Measurements from ENCODE around the gene COL25A1.
"Not testable (repeated sequence)": the region's sequence is repeated elsewhere in the genome, so short reads cannot be mapped to it uniquely, and the experiment has no call there.

Gene COL25A1

GRCh38 chr4:109149836-109150235, 152.6 kb downstream of the COL25A1 start:
- H3K4me3 ChIP-seq (ENCODE audit: low read depth in 1 of 5, low read length in 5 of 5): no peak overlapping the region
- no peak overlapping the region for H3K27ac ChIP-seq (ENCODE audit: low read depth, low read length)
- no peaks in the 10 kb centered on the region for H3K27me3 ChIP-seq (ENCODE audit: control insufficient read depth in 5 of 5, insufficient read depth in 4 of 5, low read length in 5 of 5)
- no peaks in the 10 kb centered on the region for H3K4me1 ChIP-seq (ENCODE audit: control insufficient read depth in 5 of 5, insufficient read depth in 5 of 5, low read length in 5 of 5)
- H3K9me3 ChIP-seq (ENCODE audit: control insufficient read depth in 5 of 5, low read length in 5 of 5): no peaks in the 10 kb centered on the region
- no peaks in the 10 kb centered on the region for H3K36me3 ChIP-seq (ENCODE audit: control insufficient read depth in 5 of 5, insufficient read depth in 5 of 5, low read length in 5 of 5)
- no peak overlapping the region for H3K9ac ChIP-seq (ENCODE audit: low read length in 5 of 5)

- no peaks in the 10 kb centered on the region for H3K4me1 ChIP-seq (ENCODE audit: control insufficient read depth in 5 of 5, insufficient read depth in 5 of 5, low read length in 5 of 5)
- no peak overlapping the region for H3K27ac ChIP-seq (ENCODE audit: low read depth, low read length)
- H3K9ac ChIP-seq (ENCODE audit: low read length in 5 of 5): no peak overlapping the region
- no peaks in the 10 kb centered on the region for H3K9me3 ChIP-seq (ENCODE audit: control insufficient read depth in 5 of 5, low read length in 5 of 5)
- H3K27me3 ChIP-seq (ENCODE audit: control insufficient read depth in 5 of 5, insufficient read depth in 4 of 5, low read length in 5 of 5): no peaks in the 10 kb centered on the region
- no peak overlapping the region for H3K4me3 ChIP-seq (ENCODE audit: low read depth in 1 of 5, low read length in 5 of 5)
- H3K36me3 ChIP-seq (ENCODE audit: control insufficient read depth in 5 of 5, insufficient read depth in 5 of 5, low read length in 5 of 5): no peaks in the 10 kb centered on the region
These were observed 153.8 kb downstream of the COL25A1 start for GRCh38 chr4:109148577-109149075.

GRCh38 chr4:109147135-109147534, 155.3 kb downstream of the COL25A1 start:
- no peaks in the 10 kb centered on the region for H3K9me3 ChIP-seq (ENCODE audit: control insufficient read depth in 5 of 5, low read length in 5 of 5)
- H3K9ac ChIP-seq (ENCODE audit: low read length in 5 of 5): no peak overlapping the region
- H3K4me3 ChIP-seq (ENCODE audit: low read depth in 1 of 5, low read length in 5 of 5): no peak overlapping the region
- no peaks in the 10 kb centered on the region for H3K4me1 ChIP-seq (ENCODE audit: control insufficient read depth in 5 of 5, insufficient read depth in 5 of 5, low read length in 5 of 5)
- no peak overlapping the region for H3K27ac ChIP-seq (ENCODE audit: low read depth, low read length)
- H3K27me3 ChIP-seq (ENCODE audit: control insufficient read depth in 5 of 5, insufficient read depth in 4 of 5, low read length in 5 of 5): no peaks in the 10 kb centered on the region
- H3K36me3 ChIP-seq (ENCODE audit: control insufficient read depth in 5 of 5, insufficient read depth in 5 of 5, low read length in 5 of 5): no peaks in the 10 kb centered on the region

GRCh38 chr4:109146499-109146898, 156.0 kb downstream of the COL25A1 start:
- Histone ChIP-seq H3K9ac (ENCODE audit: low read length in 5 of 5) (no peak overlapping the region), H3K36me3 (ENCODE audit: control insufficient read depth in 5 of 5, insufficient read depth in 5 of 5, low read length in 5 of 5) (no peaks in the 10 kb centered on the region), H3K4me3 (ENCODE audit: low read depth in 1 of 5, low read length in 5 of 5) (no peak overlapping the region), H3K27me3 (ENCODE audit: control insufficient read depth in 5 of 5, insufficient read depth in 4 of 5, low read length in 5 of 5) (no peaks in the 10 kb centered on the region), H3K4me1 (ENCODE audit: control insufficient read depth in 5 of 5, insufficient read depth in 5 of 5, low read length in 5 of 5) (no peaks in the 10 kb centered on the region), H3K9me3 (ENCODE audit: control insufficient read depth in 5 of 5, low read length in 5 of 5) (no peaks in the 10 kb centered on the region), H3K27ac (ENCODE audit: low read depth, low read length) (no peak overlapping the region)

- H3K4me3 ChIP-seq (ENCODE audit: low read depth in 1 of 5, low read length in 5 of 5); H3K9me3 ChIP-seq (ENCODE audit: control insufficient read depth in 5 of 5, low read length in 5 of 5); H3K27ac ChIP-seq (ENCODE audit: low read depth, low read length); H3K9ac ChIP-seq (ENCODE audit: low read length in 5 of 5); H3K36me3 ChIP-seq (ENCODE audit: control insufficient read depth in 5 of 5, insufficient read depth in 5 of 5, low read length in 5 of 5); H3K4me1 ChIP-seq (ENCODE audit: control insufficient read depth in 5 of 5, insufficient read depth in 5 of 5, low read length in 5 of 5); H3K27me3 ChIP-seq (ENCODE audit: control insufficient read depth in 5 of 5, insufficient read depth in 4 of 5, low read length in 5 of 5): not testable (repeated sequence)
These were observed 164.3 kb downstream of the COL25A1 start for GRCh38 chr4:109138125-109138524.

- Histone ChIP-seq H3K9me3 (ENCODE audit: control insufficient read depth in 5 of 5, low read length in 5 of 5) (no peaks in the 10 kb centered on the region), H3K27me3 (ENCODE audit: control insufficient read depth in 5 of 5, insufficient read depth in 4 of 5, low read length in 5 of 5) (no peaks in the 10 kb centered on the region), H3K4me1 (ENCODE audit: control insufficient read depth in 5 of 5, insufficient read depth in 5 of 5, low read length in 5 of 5) (no peaks in the 10 kb centered on the region), H3K27ac (ENCODE audit: low read depth, low read length) (no peak overlapping the region), H3K9ac (ENCODE audit: low read length in 5 of 5) (no peak overlapping the region), H3K4me3 (ENCODE audit: low read depth in 1 of 5, low read length in 5 of 5) (no peak overlapping the region), H3K36me3 (ENCODE audit: control insufficient read depth in 5 of 5, insufficient read depth in 5 of 5, low read length in 5 of 5) (no peaks in the 10 kb centered on the region)
These were observed 167.5 kb downstream of the COL25A1 start for GRCh38 chr4:109134921-109135320.

GRCh38 chr4:109134268-109134667, 168.2 kb downstream of the COL25A1 start:
- H3K36me3 ChIP-seq (ENCODE audit: control insufficient read depth in 5 of 5, insufficient read depth in 5 of 5, low read length in 5 of 5): no peaks in the 10 kb centered on the region
- H3K9ac ChIP-seq (ENCODE audit: low read length in 5 of 5): no peak overlapping the region
- no peaks in the 10 kb centered on the region for H3K9me3 ChIP-seq (ENCODE audit: control insufficient read depth in 5 of 5, low read length in 5 of 5)
- H3K4me1 ChIP-seq (ENCODE audit: control insufficient read depth in 5 of 5, insufficient read depth in 5 of 5, low read length in 5 of 5): no peaks in the 10 kb centered on the region
- H3K4me3 ChIP-seq (ENCODE audit: low read depth in 1 of 5, low read length in 5 of 5): no peak overlapping the region
- H3K27ac ChIP-seq (ENCODE audit: low read depth, low read length): no peak overlapping the region
- no peaks in the 10 kb centered on the region for H3K27me3 ChIP-seq (ENCODE audit: control insufficient read depth in 5 of 5, insufficient read depth in 4 of 5, low read length in 5 of 5)

GRCh38 chr4:109131559-109131958, 170.9 kb downstream of the COL25A1 start:
- H3K27me3 ChIP-seq (ENCODE audit: control insufficient read depth in 5 of 5, insufficient read depth in 4 of 5, low read length in 5 of 5): no peaks in the 10 kb centered on the region
- no peaks in the 10 kb centered on the region for H3K9me3 ChIP-seq (ENCODE audit: control insufficient read depth in 5 of 5, low read length in 5 of 5)
- H3K4me3 ChIP-seq (ENCODE audit: low read depth in 1 of 5, low read length in 5 of 5): no peak overlapping the region
- H3K27ac ChIP-seq (ENCODE audit: low read depth, low read length): no peak overlapping the region
- H3K4me1 ChIP-seq (ENCODE audit: control insufficient read depth in 5 of 5, insufficient read depth in 5 of 5, low read length in 5 of 5): no peaks in the 10 kb centered on the region
- no peak overlapping the region for H3K9ac ChIP-seq (ENCODE audit: low read length in 5 of 5)
- H3K36me3 ChIP-seq (ENCODE audit: control insufficient read depth in 5 of 5, insufficient read depth in 5 of 5, low read length in 5 of 5): no peaks in the 10 kb centered on the region

GRCh38 chr4:109128589-109128988, 173.9 kb downstream of the COL25A1 start:
- Histone ChIP-seq H3K4me1 (ENCODE audit: control insufficient read depth in 5 of 5, insufficient read depth in 5 of 5, low read length in 5 of 5) (peaks cover 0 to 7% (median 4%) of the 10 kb centered on the region in 5 donors), H3K27ac (ENCODE audit: low read depth, low read length) (no peak overlapping the region), H3K36me3 (ENCODE audit: control insufficient read depth in 5 of 5, insufficient read depth in 5 of 5, low read length in 5 of 5) (no peaks in the 10 kb centered on the region), H3K27me3 (ENCODE audit: control insufficient read depth in 5 of 5, insufficient read depth in 4 of 5, low read length in 5 of 5) (no peaks in the 10 kb centered on the region), H3K9me3 (ENCODE audit: control insufficient read depth in 5 of 5, low read length in 5 of 5) (no peaks in the 10 kb centered on the region), H3K4me3 (ENCODE audit: low read depth in 1 of 5, low read length in 5 of 5) (no peak overlapping the region), H3K9ac (ENCODE audit: low read length in 5 of 5) (no peak overlapping the region)

- Histone ChIP-seq H3K27me3 (ENCODE audit: control insufficient read depth in 5 of 5, insufficient read depth in 4 of 5, low read length in 5 of 5) (no peaks in the 10 kb centered on the region), H3K36me3 (ENCODE audit: control insufficient read depth in 5 of 5, insufficient read depth in 5 of 5, low read length in 5 of 5) (no peaks in the 10 kb centered on the region), H3K9me3 (ENCODE audit: control insufficient read depth in 5 of 5, low read length in 5 of 5) (no peaks in the 10 kb centered on the region), H3K4me1 (ENCODE audit: control insufficient read depth in 5 of 5, insufficient read depth in 5 of 5, low read length in 5 of 5) (peaks cover 0 to 7% (median 4%) of the 10 kb centered on the region in 5 donors), H3K9ac (ENCODE audit: low read length in 5 of 5) (no peak overlapping the region), H3K27ac (ENCODE audit: low read depth, low read length) (no peak overlapping the region), H3K4me3 (ENCODE audit: low read depth in 1 of 5, low read length in 5 of 5) (no peak overlapping the region)
These were observed 174.6 kb downstream of the COL25A1 start for GRCh38 chr4:109127866-109128265.

GRCh38 chr4:109126856-109127255, 175.6 kb downstream of the COL25A1 start:
- Histone ChIP-seq H3K27ac (ENCODE audit: low read depth, low read length) (no peak overlapping the region), H3K36me3 (ENCODE audit: control insufficient read depth in 5 of 5, insufficient read depth in 5 of 5, low read length in 5 of 5) (no peaks in the 10 kb centered on the region), H3K9ac (ENCODE audit: low read length in 5 of 5) (no peak overlapping the region), H3K27me3 (ENCODE audit: control insufficient read depth in 5 of 5, insufficient read depth in 4 of 5, low read length in 5 of 5) (no peaks in the 10 kb centered on the region), H3K9me3 (ENCODE audit: control insufficient read depth in 5 of 5, low read length in 5 of 5) (no peaks in the 10 kb centered on the region), H3K4me3 (ENCODE audit: low read depth in 1 of 5, low read length in 5 of 5) (no peak overlapping the region), H3K4me1 (ENCODE audit: control insufficient read depth in 5 of 5, insufficient read depth in 5 of 5, low read length in 5 of 5) (peaks cover 0 to 7% (median 4%) of the 10 kb centered on the region in 5 donors)

All from subcutaneous abdominal adipose tissue (tissue), 5 donors.